Mesenchymal stem cell (in vitro differentiated cells and primary cell): ENCODE measurements around the gene HPS6. TPM values are rescaled to one million over a fixed set of nuclear protein-coding genes. Genes with fewer than 3 reads are reported as not detected.

Experiments used
- DNase-seq: peaks from one replicate; pipeline ENCODE4 v3.0.0-alpha.2; 2013
- H2AFZ ChIP-seq: one replicate; pipeline ENCODE4 v1.6.1; 2013; ENCODE audit warnings: low read depth, mild to moderate bottlenecking, control low read depth, inconsistent platforms, low read length, moderate library complexity
- H2AK5ac ChIP-seq: 2 replicates; pipeline ENCODE4 v1.6.1; 2013; ENCODE audit warnings: low read length, moderate library complexity, mild to moderate bottlenecking, inconsistent platforms; ENCODE audit not compliant: severe bottlenecking
- H2BK120ac ChIP-seq: one replicate; pipeline ENCODE4 v1.6.1; 2013; ENCODE audit warnings: low read depth, mild to moderate bottlenecking, inconsistent platforms, low read length, moderate library complexity
- H2BK12ac ChIP-seq, 2 experiments: one replicate each; pipeline ENCODE4 v1.6.1; 2013; ENCODE audit warnings: inconsistent platforms in 2 of 2, low read length in 2 of 2, mild to moderate bottlenecking in 2 of 2, moderate library complexity in 2 of 2, control low read depth in 1 of 2
- H2BK15ac ChIP-seq: one replicate; pipeline ENCODE4 v1.6.1; 2013; ENCODE audit warnings: mild to moderate bottlenecking, low read depth, inconsistent platforms; ENCODE audit not compliant: poor library complexity, severe bottlenecking
- H2BK5ac ChIP-seq: 2 replicates; pipeline ENCODE4 v1.6.1; 2013; ENCODE audit warnings: low read depth, mild to moderate bottlenecking, low read length, control low read depth, inconsistent platforms; ENCODE audit not compliant: poor library complexity, severe bottlenecking
- H3K14ac ChIP-seq, 2 experiments: one replicate each; pipeline ENCODE4 v1.6.1; 2013; ENCODE audit warnings: inconsistent platforms in 2 of 2, low read length in 2 of 2, control low read depth in 1 of 2, mild to moderate bottlenecking in 1 of 2, moderate library complexity in 1 of 2
- H3K18ac ChIP-seq, 2 experiments: one replicate each; pipeline ENCODE4 v1.6.1; 2013; ENCODE audit warnings: inconsistent platforms in 2 of 2, low read length in 2 of 2, control low read depth in 1 of 2, low read depth in 1 of 2, mild to moderate bottlenecking in 1 of 2
- H3K23ac ChIP-seq, 2 experiments: one replicate each; pipeline ENCODE4 v1.6.1; 2013; ENCODE audit warnings: inconsistent platforms in 2 of 2, low read length in 2 of 2, mild to moderate bottlenecking in 2 of 2, moderate library complexity in 2 of 2, control low read depth in 1 of 2
- H3K27ac ChIP-seq: 2 replicates; pipeline ENCODE4 v1.5.1; 2013; ENCODE audit warnings: mild to moderate bottlenecking, moderate library complexity, low read length, control low read depth, inconsistent platforms; ENCODE audit not compliant: poor library complexity, severe bottlenecking
- H3K27me3 ChIP-seq, 2 experiments: 2 replicates each; pipeline versions ENCODE4 v1.6.1 to v1.7.0; 2013; ENCODE audit warnings: low read length in 2 of 2, mild to moderate bottlenecking in 2 of 2, moderate library complexity in 2 of 2, control low read depth in 1 of 2, inconsistent platforms in 1 of 2; ENCODE audit not compliant: control insufficient read depth in 1 of 2, insufficient read depth in 1 of 2
- H3K36me3 ChIP-seq, 2 experiments: 2 replicates each; pipeline versions ENCODE4 v1.6.1 to v1.7.0; 2013; ENCODE audit warnings: low read length in 2 of 2, control low read depth in 1 of 2, inconsistent platforms in 1 of 2, low read depth in 1 of 2, mild to moderate bottlenecking in 1 of 2; ENCODE audit not compliant: insufficient read depth in 2 of 2, control insufficient read depth in 1 of 2
- H3K4ac ChIP-seq, 2 experiments: one replicate each; pipeline ENCODE4 v1.6.1; 2013; ENCODE audit warnings: inconsistent platforms in 2 of 2, low read length in 2 of 2, mild to moderate bottlenecking in 2 of 2, moderate library complexity in 2 of 2, control low read depth in 1 of 2, low read depth in 1 of 2
- H3K4me1 ChIP-seq: 2 replicates; pipeline ENCODE4 v1.6.1; 2013; ENCODE audit warnings: low read depth, low read length, control low read depth; ENCODE audit not compliant: control insufficient read depth, insufficient read depth
- H3K4me2 ChIP-seq: 2 replicates; pipeline ENCODE4 v1.6.1; 2013; ENCODE audit warnings: low read length, mild to moderate bottlenecking, inconsistent platforms; ENCODE audit not compliant: poor library complexity, severe bottlenecking
- H3K4me3 ChIP-seq, 2 experiments: 2 replicates each; pipeline versions ENCODE4 v1.5.1 to v1.7.0; 2013; ENCODE audit warnings: low read length in 2 of 2, mild to moderate bottlenecking in 2 of 2, control low read depth in 1 of 2, low read depth in 1 of 2; ENCODE audit not compliant: insufficient read depth in 1 of 2
- H3K79me1 ChIP-seq: replicated peaks from 2 replicates; pipeline ENCODE4 v1.6.1; 2013; ENCODE audit warnings: mild to moderate bottlenecking, control low read depth, low read length, inconsistent platforms; ENCODE audit not compliant: poor library complexity, severe bottlenecking
- H3K9ac ChIP-seq: 2 replicates; pipeline ENCODE4 v1.7.0; 2013; ENCODE audit warnings: mild to moderate bottlenecking, low read length, moderate library complexity
- H3K9me3 ChIP-seq: 2 replicates; pipeline ENCODE4 v1.7.0; 2013; ENCODE audit warnings: mild to moderate bottlenecking, low read length; ENCODE audit not compliant: control insufficient read depth
- H4K8ac ChIP-seq: one replicate; pipeline ENCODE4 v1.6.1; 2013; ENCODE audit warnings: inconsistent platforms, mild to moderate bottlenecking, low read length, moderate library complexity
- H4K91ac ChIP-seq: one replicate; pipeline ENCODE4 v1.6.1; 2013; ENCODE audit warnings: mild to moderate bottlenecking, low read length, inconsistent platforms
- WGBS: methylation state at CpG from one replicate; pipeline ENCODE4 v1.1.7; 2013; ENCODE audit warnings: mixed read lengths; 5-methylcytosine and 5-hydroxymethylcytosine counted together
- small RNA-seq: library from polyadenylated mRNA; stranded (forward); fragments of <200 nt; extraction: miRNeasy Mini kit (QIAGEN cat#:217004); gene quantifications from one replicate; pipeline ENCODE3, GENCODE V24; 2013; ENCODE audit warnings: low read depth

HPS6 gene

GRCh38 chr10:102116656-102117055 is 51.5 kb downstream of the HPS6 start:
- peak overlapping the region; percentile 96 for H2AK5ac ChIP-seq
- H3K18ac ChIP-seq, result peak overlapping the region; percentile 71 to 76
- 86% methylated on average over 1 of the region's 1 CpG for WGBS
- H3K14ac ChIP-seq, result no peak overlapping the region
- H2BK15ac ChIP-seq, result no peak overlapping the region
- H3K9ac ChIP-seq, result peak overlapping the region; percentile 95
- peak overlapping the region; percentile 98 for H3K27ac ChIP-seq
- H2BK12ac ChIP-seq, result peak overlapping the region; percentile 72 to 79
- H2BK120ac ChIP-seq, result peak overlapping the region; percentile 85
- no peak overlapping the region for H4K8ac ChIP-seq
- peaks cover under 1 to 5% of the 10 kb centered on the region in 2 experiments for H3K36me3 ChIP-seq
- peaks cover 45% of the 10 kb centered on the region for H3K4me1 ChIP-seq
- H3K27me3 ChIP-seq, result no peaks in the 10 kb centered on the region
- no peaks in the 10 kb centered on the region for H3K79me1 ChIP-seq
- peak overlapping the region; percentile 95 for H4K91ac ChIP-seq
- peak overlapping the region in 1 of 2 experiments; percentile 79 for H3K4ac ChIP-seq
- no peak for DNase-seq
- no peak overlapping the region for H3K23ac ChIP-seq
- H3K4me3 ChIP-seq, result peak overlapping the region in 1 of 2 experiments; percentile 88
- H2AFZ ChIP-seq, result no peak overlapping the region
- peak overlapping the region; percentile 51 for H3K4me2 ChIP-seq
- H3K9me3 ChIP-seq, result no peaks in the 10 kb centered on the region
- peak overlapping the region; percentile 5 for H2BK5ac ChIP-seq

Small RNAs within 50 kb of the gene (small RNA-seq; reads per million reads assigned to genes)
- gene AL500527.1, result not detected
- not detected for gene AL500527.2
